HL-60 (cell line): Measurements from ENCODE around the gene ELMO1.

Experiments
- GABPA ChIP-seq: IDR thresholded peaks from 2 replicates; pipeline ENCODE4 v1.6.1; 2012; ENCODE audit warnings: low read depth
- POLR2AphosphoS5 ChIP-seq: IDR thresholded peaks from 2 replicates; pipeline ENCODE4 v1.6.1; 2012; ENCODE audit warnings: low read depth
- SPI1 ChIP-seq: IDR thresholded peaks from 2 replicates; pipeline ENCODE4 v1.6.1; 2012; ENCODE audit warnings: low read depth, mild to moderate bottlenecking, borderline replicate concordance
- TF ChIP-seq, protein P1 (sequence below): IDR thresholded peaks from one replicate; pipeline ENCODE4 v1.5.1; 2011; ENCODE audit warnings: low read length, control low read depth, inconsistent platforms; ENCODE audit not compliant: insufficient read depth
- TF ChIP-seq, protein P2 (sequence below): IDR thresholded peaks from 2 replicates; pipeline ENCODE4 v1.6.1; 2012; ENCODE audit warnings: low read depth; ENCODE audit not compliant: insufficient replicate concordance

GRCh38 chr7:37195388-37195787 is 253.3 kb downstream of the ELMO1 start:
- TF ChIP-seq, protein P1, sequence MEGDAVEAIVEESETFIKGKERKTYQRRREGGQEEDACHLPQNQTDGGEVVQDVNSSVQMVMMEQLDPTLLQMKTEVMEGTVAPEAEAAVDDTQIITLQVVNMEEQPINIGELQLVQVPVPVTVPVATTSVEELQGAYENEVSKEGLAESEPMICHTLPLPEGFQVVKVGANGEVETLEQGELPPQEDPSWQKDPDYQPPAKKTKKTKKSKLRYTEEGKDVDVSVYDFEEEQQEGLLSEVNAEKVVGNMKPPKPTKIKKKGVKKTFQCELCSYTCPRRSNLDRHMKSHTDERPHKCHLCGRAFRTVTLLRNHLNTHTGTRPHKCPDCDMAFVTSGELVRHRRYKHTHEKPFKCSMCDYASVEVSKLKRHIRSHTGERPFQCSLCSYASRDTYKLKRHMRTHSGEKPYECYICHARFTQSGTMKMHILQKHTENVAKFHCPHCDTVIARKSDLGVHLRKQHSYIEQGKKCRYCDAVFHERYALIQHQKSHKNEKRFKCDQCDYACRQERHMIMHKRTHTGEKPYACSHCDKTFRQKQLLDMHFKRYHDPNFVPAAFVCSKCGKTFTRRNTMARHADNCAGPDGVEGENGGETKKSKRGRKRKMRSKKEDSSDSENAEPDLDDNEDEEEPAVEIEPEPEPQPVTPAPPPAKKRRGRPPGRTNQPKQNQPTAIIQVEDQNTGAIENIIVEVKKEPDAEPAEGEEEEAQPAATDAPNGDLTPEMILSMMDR = no peak
- TF ChIP-seq POLR2AphosphoS5 = no peak
- TF ChIP-seq GABPA = no peak
- no peak for TF ChIP-seq SPI1
- TF ChIP-seq, protein P2, sequence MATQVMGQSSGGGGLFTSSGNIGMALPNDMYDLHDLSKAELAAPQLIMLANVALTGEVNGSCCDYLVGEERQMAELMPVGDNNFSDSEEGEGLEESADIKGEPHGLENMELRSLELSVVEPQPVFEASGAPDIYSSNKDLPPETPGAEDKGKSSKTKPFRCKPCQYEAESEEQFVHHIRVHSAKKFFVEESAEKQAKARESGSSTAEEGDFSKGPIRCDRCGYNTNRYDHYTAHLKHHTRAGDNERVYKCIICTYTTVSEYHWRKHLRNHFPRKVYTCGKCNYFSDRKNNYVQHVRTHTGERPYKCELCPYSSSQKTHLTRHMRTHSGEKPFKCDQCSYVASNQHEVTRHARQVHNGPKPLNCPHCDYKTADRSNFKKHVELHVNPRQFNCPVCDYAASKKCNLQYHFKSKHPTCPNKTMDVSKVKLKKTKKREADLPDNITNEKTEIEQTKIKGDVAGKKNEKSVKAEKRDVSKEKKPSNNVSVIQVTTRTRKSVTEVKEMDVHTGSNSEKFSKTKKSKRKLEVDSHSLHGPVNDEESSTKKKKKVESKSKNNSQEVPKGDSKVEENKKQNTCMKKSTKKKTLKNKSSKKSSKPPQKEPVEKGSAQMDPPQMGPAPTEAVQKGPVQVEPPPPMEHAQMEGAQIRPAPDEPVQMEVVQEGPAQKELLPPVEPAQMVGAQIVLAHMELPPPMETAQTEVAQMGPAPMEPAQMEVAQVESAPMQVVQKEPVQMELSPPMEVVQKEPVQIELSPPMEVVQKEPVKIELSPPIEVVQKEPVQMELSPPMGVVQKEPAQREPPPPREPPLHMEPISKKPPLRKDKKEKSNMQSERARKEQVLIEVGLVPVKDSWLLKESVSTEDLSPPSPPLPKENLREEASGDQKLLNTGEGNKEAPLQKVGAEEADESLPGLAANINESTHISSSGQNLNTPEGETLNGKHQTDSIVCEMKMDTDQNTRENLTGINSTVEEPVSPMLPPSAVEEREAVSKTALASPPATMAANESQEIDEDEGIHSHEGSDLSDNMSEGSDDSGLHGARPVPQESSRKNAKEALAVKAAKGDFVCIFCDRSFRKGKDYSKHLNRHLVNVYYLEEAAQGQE = no peak
